MM.1S (cell line): Measurements from ENCODE around the gene CNNM2.

Experiments
- CTCF ChIP-seq: fragments of 300-600 bp; sonication (generic); IDR thresholded peaks from 2 replicates; pipeline ENCODE4 v1.5.1; 2016; ENCODE audit warnings: antibody characterized with exemption, low read length, mixed read lengths
- EZH2 ChIP-seq: fragments of 300-600 bp; sonication (generic); optimal IDR thresholded peaks from 2 replicates; pipeline ENCODE3; 2017; ENCODE audit warnings: low read depth, mild to moderate bottlenecking, antibody characterized with exemption, low read length, mixed read lengths
- EZH2phosphoT487 ChIP-seq: fragments of 300-600 bp; sonication (generic); IDR thresholded peaks from 2 replicates; pipeline ENCODE4 v1.6.1; 2018; ENCODE audit warnings: antibody characterized with exemption, low read length

GRCh38 chr10:102945449-102945848 lies 27.4 kb downstream of the CNNM2 start:
- TF ChIP-seq CTCF (no peak), EZH2phosphoT487 (no peak), EZH2 (no peak)
